Fibroblast of upper back skin (primary cell): ENCODE measurements around the gene NUDCD2.

ENCODE experiments used
- DNase-seq: peaks from one replicate; pipeline ENCODE4 v3.0.0-alpha.2; 2013

The NUDCD2 gene

GRCh38 chr5:163459819-163460561 lies at the start of gene NUDCD2:
Gene NUDCD2 (minus strand): TSS chr5:163460102. CDS start chr5:163460050, 52 bp downstream.
- peak; percentile 99 for DNase-seq

- peak; percentile 69 for DNase-seq
Measured at GRCh38 chr5:163509291-163509951, 49.5 kb upstream of the NUDCD2 start.

GRCh38 chr5:163508753-163509152 lies 48.9 kb upstream of the NUDCD2 start:
- DNase-seq: no peak

GRCh38 chr5:163506726-163507125 lies 46.8 kb upstream of the NUDCD2 start:
- DNase-seq: peak; percentile 31

- DNase-seq: no peak
Measured at GRCh38 chr5:163506095-163506457, 46.2 kb upstream of the NUDCD2 start.

GRCh38 chr5:163505368-163506094 lies 45.6 kb upstream of the NUDCD2 start, which contains the start of gene MAT2B:
Gene MAT2B (plus strand): TSS chr5:163505619. CDS start chr5:163505687, 68 bp downstream.
- DNase-seq: peak; percentile 94

- DNase-seq: no peak
Measured at GRCh38 chr5:163505049-163505367, 45.1 kb upstream of the NUDCD2 start.

- peak; percentile 56 for DNase-seq
Measured at GRCh38 chr5:163504079-163504931, 44.4 kb upstream of the NUDCD2 start.

- peak; percentile 82 for DNase-seq
Measured at GRCh38 chr5:163503106-163504078, 43.5 kb upstream of the NUDCD2 start.

GRCh38 chr5:163502521-163502920 lies 42.6 kb upstream of the NUDCD2 start:
- no peak for DNase-seq

GRCh38 chr5:163498886-163499285 lies 39.0 kb upstream of the NUDCD2 start:
- DNase-seq: peak; percentile 62

- no peak for DNase-seq
Measured at GRCh38 chr5:163497315-163497714, 37.4 kb upstream of the NUDCD2 start.

GRCh38 chr5:163496286-163496685 lies 36.4 kb upstream of the NUDCD2 start:
- peak; percentile 39 for DNase-seq

GRCh38 chr5:163489745-163490075 lies 29.8 kb upstream of the NUDCD2 start:
- no peak for DNase-seq

- peak; percentile 23 for DNase-seq
Measured at GRCh38 chr5:163489055-163489744, 29.3 kb upstream of the NUDCD2 start.

- DNase-seq: no peak
Measured at GRCh38 chr5:163478982-163479271, 19.0 kb upstream of the NUDCD2 start.

- no peak for DNase-seq
Measured at GRCh38 chr5:163478126-163478981, 18.5 kb upstream of the NUDCD2 start.

GRCh38 chr5:163475411-163475810 lies 15.5 kb upstream of the NUDCD2 start:
- DNase-seq: no peak

GRCh38 chr5:163473635-163474243 lies 13.8 kb upstream of the NUDCD2 start:
- DNase-seq: peak; percentile 9

- DNase-seq: no peak
Measured at GRCh38 chr5:163467682-163468081, 7.8 kb upstream of the NUDCD2 start.
